HG03108 (cell line): ENCODE results near the gene SPIB.
"Not testable (repeated sequence)": the region's sequence is repeated elsewhere in the genome, so short reads cannot be mapped to it uniquely, and the experiment has no call there.

Experiments
- ATAC-seq: cut with Tn5 transposase; IDR thresholded peaks from one replicate; pipeline ENCODE4 v1.9.1; 2021; ENCODE audit warnings: moderate library complexity; ENCODE audit not compliant: unreplicated experiment

Gene SPIB

DNA sequence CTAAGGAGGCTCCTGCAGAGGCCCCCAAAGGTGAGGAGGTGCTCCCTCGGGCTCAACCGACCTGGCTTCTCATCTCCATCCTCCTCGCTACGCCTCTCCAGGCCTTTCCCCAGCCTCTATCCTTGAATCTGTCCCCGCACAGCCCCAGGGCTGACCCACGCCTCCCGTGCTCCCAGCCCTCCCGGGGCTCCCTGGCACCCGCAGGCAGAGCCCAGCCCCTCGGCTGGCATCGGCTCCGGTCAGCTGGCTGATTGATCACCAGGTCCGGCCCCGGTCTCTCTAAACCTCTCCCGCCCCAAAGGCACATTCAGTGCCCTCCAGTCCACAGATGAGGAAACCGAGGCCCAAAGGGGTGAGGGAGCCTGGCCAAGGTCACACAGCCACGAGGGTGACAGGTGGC lies 16.5 kb downstream of the SPIB start:
- ATAC-seq: no peak

DNA sequence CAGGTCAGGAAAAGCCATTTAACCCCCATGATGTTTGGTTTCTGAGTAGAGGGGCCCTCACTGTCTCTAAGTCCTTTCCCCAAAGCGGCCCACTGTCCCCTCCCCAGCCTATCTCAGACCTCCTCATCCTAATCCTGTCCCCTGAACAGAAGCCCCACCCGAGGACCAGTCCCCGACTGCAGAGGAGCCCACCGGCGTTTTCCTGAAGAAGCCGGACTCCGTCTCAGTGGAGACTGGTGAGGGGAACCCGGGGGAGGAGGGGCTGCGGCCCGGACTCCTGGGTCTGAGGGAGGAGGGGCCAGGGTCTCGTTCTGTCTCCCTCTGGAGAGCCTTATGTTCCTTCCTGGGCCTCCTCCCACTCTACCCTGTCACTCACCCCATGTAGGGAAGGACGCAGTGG lies 16.9 kb downstream of the SPIB start:
- no peak for ATAC-seq

DNA sequence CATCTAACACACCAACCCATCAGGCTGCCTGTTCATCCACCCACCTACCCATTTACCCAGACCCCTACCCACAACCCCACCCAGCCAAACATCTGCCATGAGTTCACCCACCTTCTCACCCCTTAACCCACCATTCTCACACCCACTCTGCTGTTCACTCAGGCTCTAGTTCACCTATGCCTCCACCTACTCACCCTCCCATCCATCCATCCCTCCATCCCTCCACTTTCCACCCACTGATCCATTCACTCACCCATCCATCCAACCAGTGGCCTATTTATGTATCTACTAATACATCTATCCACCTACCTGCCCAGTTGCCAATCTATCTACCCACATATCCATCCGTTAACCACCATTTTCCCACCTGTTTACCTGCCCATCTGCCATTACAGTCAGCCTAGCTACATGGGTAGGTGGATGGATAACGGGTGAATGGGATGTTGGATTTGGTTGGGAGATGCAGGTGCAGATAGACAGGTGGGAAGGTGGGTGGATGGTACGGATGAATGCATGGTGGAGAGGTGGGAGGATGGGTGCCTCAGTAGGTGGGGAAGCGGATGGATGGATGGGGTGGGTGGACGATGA lies 19.2 kb downstream of the SPIB start:
- ATAC-seq: no peak

DNA sequence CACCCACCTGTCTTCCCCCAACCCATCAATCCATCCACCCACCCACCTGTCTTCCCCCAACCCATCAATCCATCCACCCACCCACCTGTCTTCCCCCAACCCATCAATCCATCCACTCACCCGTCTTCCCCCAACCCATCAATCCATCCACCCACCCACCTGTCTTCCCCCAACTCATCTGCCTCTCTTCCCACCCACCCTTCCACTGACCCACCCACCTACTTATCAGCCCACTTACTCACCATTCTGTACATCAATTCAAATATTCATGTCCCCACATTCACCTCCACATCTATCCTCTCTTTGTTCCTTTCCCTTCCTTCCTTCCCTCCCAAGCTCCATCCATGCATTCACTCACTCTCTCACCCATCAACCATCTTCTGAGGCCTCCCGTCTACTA lies 20.4 kb downstream of the SPIB start:
- not testable (repeated sequence) for ATAC-seq

DNA sequence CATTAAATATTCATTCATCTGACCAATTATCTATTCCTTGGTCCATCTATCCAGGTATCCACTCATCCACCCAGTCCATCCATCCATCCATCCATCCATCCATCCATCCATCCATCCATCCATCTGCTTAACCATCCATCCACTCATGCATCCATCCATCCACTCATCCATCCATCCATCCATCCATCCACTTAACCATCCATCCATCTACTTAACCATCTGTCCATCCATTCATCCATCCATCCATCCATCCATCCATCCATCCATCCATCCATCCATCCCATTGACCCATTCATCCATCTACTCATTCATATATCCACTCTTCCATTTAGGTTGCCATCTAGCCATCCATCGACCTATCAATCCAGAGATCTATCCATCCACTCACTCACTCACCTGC lies 25.3 kb downstream of the SPIB start:
- ATAC-seq: no peak

DNA sequence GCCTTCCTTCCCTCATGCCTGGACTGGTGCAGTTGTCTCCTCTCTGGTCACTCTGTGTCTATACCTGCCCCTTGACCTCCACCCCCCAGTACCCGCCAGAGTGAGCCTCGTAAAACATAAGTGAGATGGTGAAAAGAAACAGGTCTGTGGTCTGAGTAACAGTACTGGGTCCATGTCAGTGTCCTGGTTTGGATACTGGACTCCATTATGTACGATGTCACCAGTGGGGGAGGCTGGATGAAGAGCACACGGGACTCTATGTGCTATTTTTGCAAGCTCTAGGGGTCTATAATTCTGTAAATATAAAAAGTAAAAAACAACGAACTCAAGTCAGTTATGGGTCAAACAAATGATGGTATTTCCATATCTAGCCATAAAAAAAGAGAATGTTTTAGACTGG lies 28.3 kb downstream of the SPIB start:
- no peak for ATAC-seq

DNA sequence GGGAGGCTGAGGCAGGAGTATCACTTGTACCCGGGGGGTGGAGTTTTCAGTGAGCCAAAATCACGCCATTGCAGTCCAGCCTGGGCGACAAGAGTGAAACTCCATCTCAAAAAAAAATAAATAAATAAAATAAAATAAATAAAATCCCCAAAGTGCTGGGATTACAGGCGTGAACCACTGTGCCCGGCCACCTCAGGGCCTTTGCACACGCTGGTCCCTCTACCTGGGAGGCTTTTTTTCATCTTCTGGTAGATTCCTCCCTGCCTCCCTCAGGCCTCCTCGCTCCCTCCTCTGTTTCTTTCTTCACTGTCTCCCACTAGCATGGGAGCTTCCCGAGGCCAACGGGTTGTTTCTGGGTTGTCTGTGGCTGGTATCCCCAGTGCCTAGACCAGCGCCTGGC lies 29.0 kb downstream of the SPIB start:
- ATAC-seq: no peak

DNA sequence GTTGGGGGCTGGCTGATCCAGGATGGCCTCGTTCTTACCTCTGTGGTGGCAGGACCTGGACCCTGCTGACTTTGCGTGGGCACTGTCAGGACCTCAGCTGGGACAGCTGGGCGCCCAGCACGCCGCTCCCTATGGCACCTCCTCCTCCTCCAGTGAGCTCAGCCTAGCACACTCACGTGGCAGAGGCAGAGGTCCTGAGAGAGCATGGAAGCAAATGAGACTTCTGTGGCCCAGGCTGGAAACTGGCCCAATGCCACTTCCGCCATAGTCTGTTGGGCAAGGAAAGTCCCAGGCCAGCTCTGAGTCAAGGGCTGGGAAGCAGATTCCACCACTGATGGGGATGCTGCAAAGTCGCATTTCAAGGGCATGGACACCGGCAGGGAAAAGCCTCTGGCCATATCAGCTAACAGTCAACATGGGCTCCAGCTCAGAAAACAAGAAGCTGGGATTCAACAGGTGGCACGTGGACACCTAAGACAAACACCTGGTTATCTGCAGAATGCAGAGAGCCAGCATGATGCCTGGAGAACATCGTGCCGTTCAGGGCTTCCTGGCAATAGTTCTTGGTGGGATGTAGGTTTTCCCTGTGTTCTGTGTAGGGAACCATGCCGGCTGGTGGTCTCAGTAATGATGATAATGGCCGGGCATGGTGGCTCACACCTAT lies 30.6 kb downstream of the SPIB start:
- ATAC-seq: no peak

DNA sequence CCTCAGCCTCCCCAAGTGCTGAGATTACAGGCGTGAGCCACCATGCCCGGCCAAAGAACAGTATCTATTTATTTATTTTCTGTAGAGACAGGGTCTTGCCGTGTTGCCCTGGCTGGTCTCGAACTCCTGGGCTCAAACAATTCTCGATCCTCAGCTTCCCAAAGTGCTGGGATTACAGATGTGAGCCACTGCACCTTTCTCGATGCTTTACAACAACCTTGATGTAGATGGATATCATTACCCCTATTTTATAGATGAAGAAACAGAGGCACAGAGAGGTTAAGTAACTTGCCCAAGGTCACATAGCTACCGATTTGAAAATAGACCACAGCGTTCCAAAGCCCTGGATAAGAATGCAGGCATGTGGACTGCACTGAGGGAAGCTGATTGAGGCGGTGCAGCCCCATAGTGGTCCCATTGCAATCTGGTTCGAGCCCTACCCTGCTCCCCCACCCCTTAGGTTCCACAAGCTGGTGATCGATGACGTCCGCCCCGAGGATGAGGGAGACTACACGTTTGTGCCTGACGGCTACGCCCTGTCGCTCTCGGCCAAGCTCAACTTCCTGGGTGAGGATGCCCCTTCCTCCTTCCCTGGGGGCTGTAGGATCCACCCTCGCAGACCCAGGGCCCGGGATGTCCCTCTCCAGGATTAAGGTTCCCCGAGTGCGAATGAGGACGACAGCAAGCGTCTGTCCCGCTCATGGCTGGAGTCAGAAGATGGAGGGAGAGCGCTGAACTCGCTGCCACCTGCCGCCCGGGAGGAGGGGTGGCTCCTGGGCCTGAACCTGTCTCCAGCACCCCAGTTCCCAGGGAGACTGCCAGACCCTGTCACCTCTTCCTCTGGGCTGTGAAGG lies 31.9 kb downstream of the SPIB start:
- ATAC-seq: no peak

DNA sequence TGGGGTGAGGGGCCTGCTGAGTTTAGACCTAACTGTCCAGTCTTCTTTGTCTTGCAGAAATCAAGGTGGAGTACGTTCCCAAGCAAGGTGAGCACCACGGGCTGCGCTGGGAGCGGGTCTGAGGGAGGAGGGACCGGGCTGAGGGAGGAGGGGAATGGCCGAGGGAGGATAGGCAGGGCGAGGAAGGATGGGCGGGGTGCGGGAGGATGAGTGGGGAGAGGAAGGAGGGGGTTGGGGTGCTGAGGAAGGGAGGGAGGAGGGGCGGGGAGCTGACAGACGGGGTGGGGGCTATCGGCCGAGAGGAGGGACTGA lies 32.4 kb downstream of the SPIB start:
- ATAC-seq: no peak

DNA sequence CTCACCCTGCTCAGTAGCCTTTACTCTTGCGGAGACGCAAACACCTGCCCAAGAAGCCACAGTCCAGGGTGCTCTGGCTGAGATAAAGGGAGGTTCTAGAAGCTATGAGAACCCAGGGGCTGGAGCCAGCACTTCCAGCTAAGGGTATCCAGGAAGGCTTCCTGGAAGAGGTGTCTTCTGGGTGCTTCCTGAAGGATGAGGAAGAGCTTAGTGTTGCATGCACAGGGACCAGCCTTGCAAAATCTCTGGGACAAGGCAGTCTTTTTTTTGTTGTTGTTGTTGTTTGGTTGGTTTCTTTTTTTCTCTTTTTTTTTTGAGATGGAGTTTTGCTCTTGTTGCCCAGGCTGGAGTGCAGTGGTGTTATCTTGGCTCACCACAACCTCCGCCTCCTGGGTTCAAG lies 34.5 kb downstream of the SPIB start:
- ATAC-seq: no peak

DNA sequence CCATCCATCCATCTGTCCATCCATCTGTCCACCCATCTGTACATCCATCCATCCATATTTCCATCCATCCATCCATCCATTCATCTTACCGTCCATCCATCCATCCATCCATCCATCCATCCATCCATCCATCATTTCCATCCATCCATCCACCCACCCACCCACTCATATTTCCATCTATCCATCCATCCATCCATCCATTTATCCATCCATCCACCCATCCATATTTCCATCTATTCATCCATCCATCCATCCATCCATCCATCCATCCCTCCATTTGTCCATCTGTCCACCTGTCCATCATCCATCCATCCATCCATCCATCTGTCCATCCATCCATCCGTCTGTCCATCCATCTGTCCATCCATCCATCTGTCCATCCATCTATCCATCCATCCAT lies 37.3 kb downstream of the SPIB start:
- no peak for ATAC-seq

DNA sequence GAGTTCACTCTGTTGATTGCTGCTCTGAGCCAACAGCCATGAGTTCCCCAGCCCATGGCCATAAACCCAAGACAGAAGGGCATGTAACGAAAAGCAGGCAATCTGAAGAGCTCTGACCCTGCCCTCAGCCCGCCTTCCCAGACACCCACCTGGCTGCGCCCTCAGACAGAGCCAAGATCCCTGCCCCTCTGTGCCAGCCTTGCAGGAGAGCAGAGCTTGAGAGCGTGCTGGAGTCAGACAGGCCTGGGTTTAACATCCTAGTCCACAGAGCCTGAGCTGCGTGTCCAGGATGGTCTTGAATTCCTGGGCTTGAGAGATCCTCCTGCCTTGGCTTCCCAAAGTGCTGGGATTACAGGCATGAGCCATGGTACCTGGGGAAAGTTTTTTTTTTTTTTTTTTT lies 38.6 kb downstream of the SPIB start:
- no peak for ATAC-seq

DNA sequence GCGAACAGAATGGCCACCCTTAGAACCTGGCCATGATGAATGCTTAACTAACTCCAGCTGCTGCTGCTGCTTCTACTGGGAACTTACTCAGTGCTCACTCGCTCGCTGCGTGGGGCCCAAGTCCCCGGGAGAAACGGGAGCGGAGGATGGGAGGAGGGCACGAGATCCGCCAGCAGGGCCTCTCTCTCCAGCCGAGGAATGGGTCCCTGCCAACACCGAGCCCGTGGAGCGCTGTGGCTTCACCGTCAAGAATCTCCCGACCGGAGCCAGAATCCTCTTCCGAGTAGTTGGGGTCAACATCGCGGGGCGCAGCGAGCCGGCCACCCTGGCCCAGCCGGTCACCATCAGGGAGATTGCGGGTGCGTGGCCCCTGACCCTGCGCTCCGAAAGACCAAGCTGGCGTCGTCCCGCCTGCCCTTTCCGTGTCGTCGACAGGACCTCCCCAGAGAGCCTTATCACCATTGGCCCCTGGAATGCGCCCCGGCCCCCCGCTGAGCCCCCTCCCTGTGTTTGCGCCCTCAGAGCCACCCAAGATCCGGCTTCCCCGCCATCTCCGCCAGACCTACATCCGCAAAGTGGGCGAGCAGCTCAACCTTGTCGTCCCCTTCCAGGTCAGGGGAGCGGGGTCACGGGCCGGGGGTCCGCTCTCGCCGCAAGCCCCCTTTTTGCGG lies 39.8 kb downstream of the SPIB start:
- no peak for ATAC-seq

DNA sequence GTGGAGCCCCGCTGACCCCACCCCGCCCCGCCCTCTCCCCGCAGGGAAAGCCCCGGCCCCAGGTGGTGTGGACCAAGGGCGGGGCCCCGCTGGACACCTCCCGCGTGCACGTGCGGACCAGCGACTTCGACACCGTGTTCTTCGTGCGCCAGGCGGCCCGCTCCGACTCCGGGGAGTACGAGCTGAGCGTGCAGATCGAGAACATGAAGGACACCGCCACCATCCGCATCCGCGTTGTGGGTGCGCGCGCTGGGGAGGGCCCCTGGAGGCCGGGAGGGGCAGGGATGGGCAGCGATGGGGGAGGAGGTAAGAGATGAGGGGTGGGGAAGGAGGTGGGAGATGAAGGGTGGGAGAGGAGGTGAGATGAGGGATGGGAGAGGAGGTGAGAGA lies 40.3 kb downstream of the SPIB start:
- no peak for ATAC-seq

DNA sequence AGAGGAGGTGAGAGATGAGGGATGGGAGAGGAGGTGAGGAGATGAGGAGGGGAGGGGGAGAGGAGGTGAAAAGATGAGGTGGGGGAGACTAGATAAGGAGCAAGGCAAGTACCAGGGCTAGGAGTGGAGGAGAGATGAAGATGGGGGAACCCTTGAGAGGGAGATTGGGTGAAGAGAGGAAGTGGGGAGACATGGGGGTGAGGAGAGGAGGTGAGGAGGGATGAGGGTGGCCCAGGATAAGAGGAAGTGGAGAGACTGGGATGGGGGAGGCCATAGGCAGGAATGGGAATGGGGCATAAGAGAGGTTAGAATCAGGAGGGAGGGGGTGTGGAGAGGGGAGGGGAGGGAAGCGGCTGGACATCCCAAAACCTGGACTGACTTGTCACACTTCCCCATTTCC lies 40.9 kb downstream of the SPIB start:
- no peak for ATAC-seq

DNA sequence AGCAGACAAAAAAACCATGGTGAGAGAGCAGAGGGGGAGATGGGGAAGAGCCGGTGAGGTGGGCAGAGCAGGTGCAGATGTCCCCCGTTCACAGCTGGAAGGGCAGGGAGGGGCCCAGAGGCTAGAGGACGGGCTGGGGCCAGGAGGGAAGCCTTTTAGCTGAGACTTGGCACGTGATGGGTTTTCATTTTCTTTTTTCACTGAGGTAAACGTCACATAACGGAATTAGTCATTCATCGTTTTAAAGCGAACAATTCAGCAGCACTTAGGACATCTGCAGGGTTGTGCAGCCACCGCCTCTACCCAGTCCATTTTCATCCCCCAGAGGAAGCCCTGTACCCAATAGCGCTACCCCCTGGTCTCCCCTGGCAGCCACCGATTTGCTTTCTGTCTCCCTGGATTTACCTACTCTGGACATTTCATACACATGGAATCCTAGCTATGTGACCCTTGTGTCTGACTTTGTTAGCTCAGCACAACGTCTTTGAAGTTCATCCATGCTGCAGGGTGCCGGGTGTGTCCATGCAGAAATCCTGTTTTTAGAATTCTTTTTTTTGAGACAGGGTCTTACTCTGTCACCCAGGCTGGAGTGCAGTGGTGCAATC lies 41.5 kb downstream of the SPIB start:
- peak; percentile 70 for ATAC-seq

DNA sequence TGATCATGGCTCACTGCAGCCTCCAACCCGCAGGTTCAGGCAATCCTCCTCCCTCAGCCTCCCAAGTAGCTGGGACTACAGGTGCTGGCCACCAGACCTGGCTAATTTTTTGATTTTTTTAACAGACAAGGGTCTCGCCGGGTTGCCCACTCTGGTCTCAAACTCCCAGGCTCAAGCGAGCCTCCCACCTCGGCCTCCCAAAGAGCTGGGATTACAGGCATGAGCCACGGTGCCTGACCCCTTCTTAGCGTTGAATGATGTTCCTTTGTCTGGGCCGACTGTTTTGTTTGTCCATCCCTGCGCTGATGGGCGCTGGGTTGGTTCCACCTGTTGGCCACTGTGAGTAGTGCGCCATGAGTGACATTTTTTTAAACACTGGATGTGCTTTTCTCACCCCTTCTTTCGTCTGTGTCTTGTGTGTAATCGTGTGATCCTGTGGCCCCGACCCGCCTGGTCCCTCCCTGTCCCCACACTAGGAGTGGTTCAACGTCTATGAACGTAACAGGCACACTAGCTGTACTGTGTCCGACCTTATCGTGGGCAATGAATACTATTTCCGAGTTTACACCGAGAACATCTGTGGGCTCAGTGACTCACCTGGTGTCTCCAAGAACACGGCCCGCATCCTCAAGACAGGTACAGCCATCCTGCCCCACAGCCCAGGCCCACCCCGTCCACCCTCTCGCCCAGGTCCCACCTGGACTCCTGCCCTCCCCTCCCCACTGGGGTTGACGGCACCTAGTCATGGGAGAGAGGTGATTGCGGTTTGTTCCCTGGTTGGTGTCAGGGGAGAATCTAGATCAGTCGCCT lies 42.5 kb downstream of the SPIB start:
- ATAC-seq: no peak

DNA sequence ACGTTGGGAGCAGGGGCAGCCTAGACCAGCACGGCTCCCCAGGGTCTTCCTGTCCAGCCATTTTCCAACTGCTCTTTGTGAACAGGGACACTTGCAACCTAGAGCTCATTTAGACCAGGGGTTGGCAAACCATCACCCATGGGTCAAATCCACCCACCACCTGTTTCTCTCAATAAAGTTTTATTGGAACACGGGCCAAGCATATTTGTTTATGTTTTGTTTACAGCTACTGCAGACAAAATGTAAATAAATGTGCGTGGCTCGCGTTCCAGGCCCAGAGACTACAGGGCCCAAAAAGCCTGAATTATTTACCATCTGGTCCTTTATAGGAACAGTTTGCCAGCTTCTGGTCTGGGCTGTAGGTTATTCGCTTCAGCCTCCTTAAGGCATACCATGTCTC lies 44.2 kb downstream of the SPIB start:
- ATAC-seq: no peak

DNA sequence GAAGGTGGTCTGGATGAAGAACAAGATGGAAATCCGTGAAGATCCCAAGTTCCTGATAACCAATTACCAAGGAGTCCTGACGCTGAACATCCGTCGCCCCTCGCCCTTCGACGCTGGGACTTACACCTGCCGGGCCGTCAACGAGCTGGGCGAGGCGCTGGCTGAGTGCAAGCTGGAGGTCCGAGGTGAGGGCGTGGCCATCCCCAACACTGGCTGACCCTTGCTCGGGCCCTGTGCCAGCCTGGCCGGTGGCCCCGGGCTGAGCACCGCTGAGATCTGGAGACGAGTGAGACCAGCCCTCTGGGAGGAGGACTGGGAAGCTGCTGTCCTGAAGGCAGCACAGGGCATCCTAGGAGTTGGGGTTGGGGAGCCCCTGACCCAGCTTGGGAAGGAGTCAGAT lies 45.6 kb downstream of the SPIB start:
- no peak for ATAC-seq

DNA sequence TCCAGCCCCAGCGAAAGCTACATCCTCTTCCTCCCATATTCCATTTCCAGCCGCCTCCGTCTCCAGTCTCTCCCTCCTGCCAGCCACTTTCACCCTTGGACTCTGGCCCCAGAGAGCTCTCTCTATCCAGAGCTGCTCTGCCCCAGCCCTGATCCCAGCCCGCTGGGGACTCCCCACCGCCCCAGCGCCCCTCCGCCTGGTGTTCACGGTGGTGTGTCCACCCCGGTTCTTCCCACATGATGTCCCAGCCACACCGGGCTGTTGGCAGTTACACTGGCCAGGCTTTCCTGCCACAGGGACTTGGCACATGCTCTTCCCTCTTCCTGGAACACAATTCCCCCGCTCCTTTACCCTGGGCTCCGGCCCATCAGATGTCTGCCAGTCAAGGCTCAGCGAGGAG lies 46.3 kb downstream of the SPIB start:
- no peak for ATAC-seq
